GM03348 (cell line): ENCODE measurements around the gene MUC5B.
"Not testable (repeated sequence)": the region's sequence is repeated elsewhere in the genome, so short reads cannot be mapped to it uniquely, and the experiment has no call there.

Experiments
- DNase-seq: peaks from one replicate; pipeline ENCODE4 v3.0.0; 2012; ENCODE audit warnings: low spot score

The MUC5B gene

GRCh38 chr11:1202776-1203504 lies 19.9 kb upstream of the MUC5B start:
- DNase-seq = peak; percentile 95

GRCh38 chr11:1203505-1204271 lies 19.2 kb upstream of the MUC5B start:
- DNase-seq = no peak

GRCh38 chr11:1204381-1205101 lies 18.3 kb upstream of the MUC5B start:
- no peak for DNase-seq

- no peak for DNase-seq
Observed at GRCh38 chr11:1205121-1205986, 17.5 kb upstream of the MUC5B start.

- no peak for DNase-seq
Observed at GRCh38 chr11:1205987-1206331, 16.9 kb upstream of the MUC5B start.

- DNase-seq = no peak
Observed at GRCh38 chr11:1206391-1207271, 16.2 kb upstream of the MUC5B start.

GRCh38 chr11:1207401-1208143 lies 15.3 kb upstream of the MUC5B start:
- no peak for DNase-seq

- no peak for DNase-seq
Observed at GRCh38 chr11:1208144-1208393, 14.8 kb upstream of the MUC5B start.

GRCh38 chr11:1208394-1209261 lies 14.2 kb upstream of the MUC5B start:
- no peak for DNase-seq

- DNase-seq = no peak
Observed at GRCh38 chr11:1209371-1210057, 13.4 kb upstream of the MUC5B start.

- no peak for DNase-seq
Observed at GRCh38 chr11:1211838-1212237, 11.0 kb upstream of the MUC5B start.

GRCh38 chr11:1215826-1216225 lies 7.0 kb upstream of the MUC5B start:
- DNase-seq = not testable (repeated sequence)

- DNase-seq = no peak
Observed at GRCh38 chr11:1217151-1217550, 5.7 kb upstream of the MUC5B start.

GRCh38 chr11:1218256-1218787 lies 4.5 kb upstream of the MUC5B start:
- no peak for DNase-seq

- DNase-seq = no peak
Observed at GRCh38 chr11:1218788-1219445, 3.9 kb upstream of the MUC5B start.

- DNase-seq = no peak
Observed at GRCh38 chr11:1219446-1219833, 3.4 kb upstream of the MUC5B start.

- DNase-seq = no peak
Observed at GRCh38 chr11:1219834-1220815, 2.7 kb upstream of the MUC5B start.
